ENCODE results near the gene DPY30.

Gene DPY30

GRCh38 chr2:32009516-32010256, 29.9 kb downstream of the DPY30 start:
- DNase-seq (ENCODE audit: low spot score), result peak; percentile 22

GRCh38 chr2:32008805-32009515, 30.6 kb downstream of the DPY30 start:
- peak; percentile 33 for DNase-seq (ENCODE audit: low spot score)

- DNase-seq (ENCODE audit: low spot score), result no peak
These were observed 32.5 kb downstream of the DPY30 start for GRCh38 chr2:32007121-32007391.

- no peak for DNase-seq (ENCODE audit: low spot score)
These were observed 34.1 kb downstream of the DPY30 start for GRCh38 chr2:32005371-32005976.

- DNase-seq (ENCODE audit: low spot score), result no peak
These were observed 35.8 kb downstream of the DPY30 start for GRCh38 chr2:32003791-32004190.

GRCh38 chr2:32002406-32002805, 37.2 kb downstream of the DPY30 start:
- DNase-seq (ENCODE audit: low spot score), result no peak

- DNase-seq (ENCODE audit: low spot score), result no peak
These were observed 40.2 kb downstream of the DPY30 start for GRCh38 chr2:31999438-31999837.

- DNase-seq (ENCODE audit: low spot score), result no peak
These were observed 40.7 kb downstream of the DPY30 start for GRCh38 chr2:31998731-31999383.

- no peak for DNase-seq (ENCODE audit: low spot score)
These were observed 42.0 kb downstream of the DPY30 start for GRCh38 chr2:31997653-31998052.

GRCh38 chr2:31996571-31997150, 42.9 kb downstream of the DPY30 start:
- no peak for DNase-seq (ENCODE audit: low spot score)

GRCh38 chr2:31992934-31993333, 46.7 kb downstream of the DPY30 start:
- DNase-seq (ENCODE audit: low spot score), result no peak

- DNase-seq (ENCODE audit: low spot score), result no peak
These were observed 47.5 kb downstream of the DPY30 start for GRCh38 chr2:31992025-31992579.

GRCh38 chr2:31989946-31990345, 49.7 kb downstream of the DPY30 start:
- no peak for DNase-seq (ENCODE audit: low spot score)

- no peak for DNase-seq (ENCODE audit: low spot score)
These were observed 52.0 kb downstream of the DPY30 start for GRCh38 chr2:31987454-31988220.

GRCh38 chr2:31986906-31987305, 52.7 kb downstream of the DPY30 start:
- DNase-seq (ENCODE audit: low spot score), result no peak

GRCh38 chr2:31983762-31984467, 55.7 kb downstream of the DPY30 start:
- no peak for DNase-seq (ENCODE audit: low spot score)

GRCh38 chr2:31980674-31981356, 58.8 kb downstream of the DPY30 start:
- DNase-seq (ENCODE audit: low spot score), result peak; percentile 33

GRCh38 chr2:31979956-31980355, 59.6 kb downstream of the DPY30 start:
- no peak for DNase-seq (ENCODE audit: low spot score)

- no peak for DNase-seq (ENCODE audit: low spot score)
These were observed 60.6 kb downstream of the DPY30 start for GRCh38 chr2:31979018-31979417.

- DNase-seq (ENCODE audit: low spot score), result no peak
These were observed 61.2 kb downstream of the DPY30 start for GRCh38 chr2:31978436-31978835.

Measured in SW480 (cell line).